HepG2 (cell line): ENCODE results near the gene TCFL5. TPM values are rescaled to one million over a fixed set of nuclear protein-coding genes. Genes with fewer than 3 reads are reported as not detected.
A peak's percentile ranks its signal among the peaks of the same experiment; 100 is the strongest.

Experiments
- ATAC-seq: fragments of 200-7000 bp; cut with Tn5 transposase; 3 replicates; pipeline ENCODE4 v1.9.1; 2020; ENCODE audit warnings: mild to moderate bottlenecking, moderate library complexity
- BruUV-seq: library from RNA; stranded (reverse); fragments of 400-500 nt; replicated peaks from 2 replicates; lab custom pipeline; 2021; lab: Mats Ljungman, UMichigan
- CTCF ChIA-PET: fragments of 300-600 bp; formaldehyde crosslinking; extraction: SDS; loops from one replicate; lab custom pipeline; 2021; ENCODE audit warnings: low total read pairs, inconsistent platforms, low intra/inter-chr PET ratio; lab: Yijun Ruan, JAX
- POLR2A ChIA-PET: fragments of 350-600 bp; sonication (Branson Sonifier 250); formaldehyde crosslinking; loops from one replicate; lab custom pipeline; 2020; ENCODE audit warnings: antibody characterized with exemption, inconsistent platforms; lab: Yijun Ruan, JAX
- DNase-seq: peaks from one replicate; pipeline ENCODE4 v3.0.0-alpha.2; 2015; ENCODE audit warnings: low spot score
- FAIRE-seq: peaks from 3 replicates; lab custom pipeline; 2011; peaks lifted over from hg19 to GRCh38; lab: Jason Lieb, UNC
- H2AFZ ChIP-seq: one replicate; pipeline ENCODE4 v1.6.1; 2011; ENCODE audit warnings: low read length, inconsistent platforms
- H3K27ac ChIP-seq: fragments of 300-600 bp; 3 replicates; pipeline ENCODE4 v1.8.0; 2011; ENCODE audit warnings: mixed run types, mild to moderate bottlenecking, mixed read lengths, low read length, inconsistent platforms; ENCODE audit not compliant: insufficient read depth; ENCODE audit errors: extremely low read length
- H3K27me3 ChIP-seq, 2 experiments: fragments of 200-600 bp in 1 of 2; 2 replicates in 1 of 2; 3 replicates in 1 of 2; pipeline versions ENCODE4 v1.6.0 to v1.8.0; 2011; ENCODE audit warnings: low read length in 2 of 2, mild to moderate bottlenecking in 2 of 2, moderate library complexity in 2 of 2, inconsistent platforms in 1 of 2; ENCODE audit not compliant: insufficient read depth in 2 of 2, control insufficient read depth in 1 of 2
- H3K36me3 ChIP-seq, 2 experiments: fragments of 200-600 bp in 1 of 2; replicated peaks in 1 of 2; 2 replicates in 1 of 2; 3 replicates in 1 of 2; pipeline versions ENCODE4 v1.5.1 to v1.8.0; 2011; ENCODE audit warnings: low read length in 2 of 2, inconsistent platforms in 1 of 2; ENCODE audit not compliant: insufficient read depth in 2 of 2, control insufficient read depth in 1 of 2
- H3K4me1 ChIP-seq: 2 replicates; pipeline ENCODE4 v1.5.1; 2012; ENCODE audit warnings: low read length, inconsistent platforms; ENCODE audit not compliant: insufficient read depth
- H3K4me2 ChIP-seq: 2 replicates; pipeline ENCODE4 v1.6.0; 2011; ENCODE audit warnings: low read depth, low read length, inconsistent platforms
- H3K4me3 ChIP-seq, 3 experiments: fragments of 200-600 bp in 1 of 3; sonication (generic), shearing (Covaris generic) in 1 of 3; replicated peaks in 1 of 3; 2 replicates each; pipeline ENCODE4 v1.5.1; 2011 to 2016; ENCODE audit warnings: low read length in 3 of 3, inconsistent platforms in 2 of 3, low read depth in 2 of 3, mild to moderate bottlenecking in 2 of 3, control low read depth in 1 of 3, mixed read lengths in 1 of 3; ENCODE audit not compliant: insufficient read depth in 1 of 3
- H3K79me2 ChIP-seq: one replicate; pipeline ENCODE4 v1.6.1; 2011; ENCODE audit warnings: low read length, inconsistent platforms; ENCODE audit not compliant: insufficient read depth
- H3K9ac ChIP-seq: 2 replicates; pipeline ENCODE4 v1.6.0; 2011; ENCODE audit warnings: mild to moderate bottlenecking, low read depth, low read length, inconsistent platforms; ENCODE audit not compliant: insufficient read depth
- H3K9me3 ChIP-seq: 2 replicates; pipeline ENCODE4 v1.5.1; 2012; ENCODE audit warnings: mild to moderate bottlenecking, low read length
- H4K20me1 ChIP-seq: 2 replicates; pipeline ENCODE4 v1.6.0; 2011; ENCODE audit warnings: inconsistent platforms, mild to moderate bottlenecking, low read length, moderate library complexity; ENCODE audit not compliant: insufficient read depth
- ISL2 ChIP-seq: sonication (generic); formaldehyde crosslinking; IDR thresholded peaks from 2 replicates; pipeline ENCODE4 v1.5.0; 2020; ENCODE audit warnings: missing genetic modification reagents
- KDM5B ChIP-seq: sonication (generic); formaldehyde crosslinking; IDR thresholded peaks from 2 replicates; pipeline ENCODE4 v1.4.0; 2020; ENCODE audit warnings: missing genetic modification reagents, mild to moderate bottlenecking, borderline replicate concordance
- NR2F1 ChIP-seq, 2 experiments: fragments of 450-650 bp in 1 of 2; formaldehyde crosslinking in 1 of 2; IDR thresholded peaks; 2 replicates each; pipeline versions ENCODE4 v1.5.0 to v1.6.1; 2016 to 2020; ENCODE audit warnings: mild to moderate bottlenecking in 1 of 2, missing compliant biosample characterization in 1 of 2, missing genetic modification reagents in 1 of 2, moderate library complexity in 1 of 2
- PCBP1 ChIP-seq: fragments of 200-400 bp; formaldehyde crosslinking; IDR thresholded peaks from 2 replicates; pipeline ENCODE4 v1.6.1; 2017; ENCODE audit warnings: mild to moderate bottlenecking, low read depth, low read length, borderline replicate concordance
- PHF21A ChIP-seq: sonication (generic); formaldehyde crosslinking; IDR thresholded peaks from 2 replicates; pipeline ENCODE4 v1.5.0; 2020; ENCODE audit warnings: mild to moderate bottlenecking, missing genetic modification reagents
- POLR2A ChIP-seq, 2 experiments: IDR thresholded peaks; 2 replicates each; pipeline ENCODE4 v1.6.1; 2011; ENCODE audit warnings: low read depth in 2 of 2, low read length in 2 of 2, mild to moderate bottlenecking in 1 of 2, moderate library complexity in 1 of 2; ENCODE audit not compliant: insufficient read depth in 1 of 2
- RBFOX2 ChIP-seq: fragments of 200-400 bp; formaldehyde crosslinking; IDR thresholded peaks from 2 replicates; pipeline ENCODE4 v1.6.1; 2017; ENCODE audit warnings: low read depth, mild to moderate bottlenecking, low read length
- RBM22 ChIP-seq: fragments of 200-400 bp; formaldehyde crosslinking; optimal IDR thresholded peaks from 2 replicates; pipeline ENCODE3; 2017; ENCODE audit warnings: mild to moderate bottlenecking, low read length, moderate library complexity
- REXO4 ChIP-seq: sonication (generic); formaldehyde crosslinking; IDR thresholded peaks from 2 replicates; pipeline ENCODE4 v1.8.0; 2022; ENCODE audit warnings: missing genetic modification reagents, mild to moderate bottlenecking, borderline replicate concordance
- RFXAP ChIP-seq: sonication (generic); formaldehyde crosslinking; IDR thresholded peaks from 2 replicates; pipeline ENCODE4 v1.4.0; 2020; ENCODE audit warnings: missing genetic modification reagents, borderline replicate concordance
- SMC3 ChIP-seq: IDR thresholded peaks from 2 replicates; pipeline ENCODE4 v1.6.1; 2011; ENCODE audit warnings: low read length, improper control_type of control experiment
- THYN1 ChIP-seq: sonication (generic); formaldehyde crosslinking; IDR thresholded peaks from 2 replicates; pipeline ENCODE4 v1.8.1; 2023; ENCODE audit warnings: low read depth, mild to moderate bottlenecking, moderate library complexity, missing genetic modification reagents, borderline replicate concordance
- ZC3H13 ChIP-seq: sonication (generic); formaldehyde crosslinking; IDR thresholded peaks from 2 replicates; pipeline ENCODE4 v1.8.1; 2023; ENCODE audit warnings: mild to moderate bottlenecking, missing genetic modification reagents, moderate library complexity
- ZFP36L1 ChIP-seq: sonication (generic); formaldehyde crosslinking; IDR thresholded peaks from 2 replicates; pipeline ENCODE4 v1.8.0; 2022; ENCODE audit warnings: mild to moderate bottlenecking, missing genetic modification reagents, moderate library complexity
- ZFP62 ChIP-seq: sonication (generic); formaldehyde crosslinking; IDR thresholded peaks from 2 replicates; pipeline ENCODE4 v1.4.0; 2020; ENCODE audit warnings: missing genetic modification reagents
- ZNF274 ChIP-seq: sonication (generic); formaldehyde crosslinking; IDR thresholded peaks from 2 replicates; pipeline ENCODE4 v1.5.1; 2020; ENCODE audit warnings: mild to moderate bottlenecking, missing genetic modification reagents
- ZNF567 ChIP-seq: sonication (generic); formaldehyde crosslinking; IDR thresholded peaks from 2 replicates; pipeline ENCODE4 v1.8.1; 2023; ENCODE audit warnings: mild to moderate bottlenecking, missing genetic modification reagents, borderline replicate concordance
- WGBS: methylation state at CpG from one replicate; pipeline ENCODE4 v1.1.6; 2017; ENCODE audit warnings: low lambda C conversion rate; 5-methylcytosine and 5-hydroxymethylcytosine counted together
- in situ Hi-C: cut with HindIII; loops from 2 replicates; pipeline ENCODE4 v1.10.0; 2017; ENCODE audit warnings: low pct_unique_long_range_greater_than_20kb; ENCODE audit not compliant: extremely low pct_ligation_motif_present
- intact Hi-C: fragments of 100-400 bp; cut with micrococcal nuclease; formaldehyde crosslinking; loops from one replicate; pipeline ENCODE4 v1.10.0; 2022; ENCODE audit not compliant: unreplicated experiment
- polyA plus RNA-seq, 8 experiments: library from polyadenylated mRNA; depleted of rRNA in 3 of 8; stranded (reverse) in 7 of 8; unstranded in 1 of 8; fragments of >200 nt; fragmentation: Illumina TruSeq in 4 of 8; extraction: Trizol in 4 of 8; gene quantifications; 2 replicates each; pipeline versions ENCODE4 v1.2.1 to v1.2.3, GENCODE V29; 2011 to 2016; ENCODE audit warnings: low read depth in 4 of 8, missing spikeins in 1 of 8, mixed read lengths in 1 of 8; ENCODE audit not compliant: insufficient read depth in 1 of 8
- total RNA-seq, 5 experiments: library from RNA; depleted of rRNA; stranded (reverse); fragments of >200 nt; fragmentation: Illumina TruSeq; extraction: Trizol; gene quantifications; 2 replicates each; pipeline ENCODE4 v1.2.3, GENCODE V29; 2016; ENCODE audit warnings: low read depth in 1 of 5
- TF ChIP-seq, protein P1 (sequence below): sonication (generic); formaldehyde crosslinking; IDR thresholded peaks from 2 replicates; pipeline ENCODE4 v1.8.0; 2022; ENCODE audit warnings: mild to moderate bottlenecking, missing genetic modification reagents, moderate library complexity
- TF ChIP-seq, protein P2 (sequence below): IDR thresholded peaks from 2 replicates; pipeline ENCODE4 v1.6.1; 2012; ENCODE audit warnings: inconsistent platforms
- TF ChIP-seq, protein P3 (sequence below): sonication (generic); formaldehyde crosslinking; IDR thresholded peaks from 2 replicates; pipeline ENCODE4 v1.4.0; 2020; ENCODE audit warnings: mild to moderate bottlenecking, missing genetic modification reagents
- TF ChIP-seq, protein P4 (sequence below): sonication (generic); formaldehyde crosslinking; conservative IDR thresholded peaks from 2 replicates; pipeline ENCODE4 v1.8.0; 2022; ENCODE audit warnings: mild to moderate bottlenecking, moderate library complexity, missing genetic modification reagents

TCFL5 gene
- total and polyA plus RNA-seq, 2 of the 13 experiments (the other 11 are each of a cell fraction or from before 2014, with no cell fraction given), result 14.8 to 20.0 TPM

DNA sequence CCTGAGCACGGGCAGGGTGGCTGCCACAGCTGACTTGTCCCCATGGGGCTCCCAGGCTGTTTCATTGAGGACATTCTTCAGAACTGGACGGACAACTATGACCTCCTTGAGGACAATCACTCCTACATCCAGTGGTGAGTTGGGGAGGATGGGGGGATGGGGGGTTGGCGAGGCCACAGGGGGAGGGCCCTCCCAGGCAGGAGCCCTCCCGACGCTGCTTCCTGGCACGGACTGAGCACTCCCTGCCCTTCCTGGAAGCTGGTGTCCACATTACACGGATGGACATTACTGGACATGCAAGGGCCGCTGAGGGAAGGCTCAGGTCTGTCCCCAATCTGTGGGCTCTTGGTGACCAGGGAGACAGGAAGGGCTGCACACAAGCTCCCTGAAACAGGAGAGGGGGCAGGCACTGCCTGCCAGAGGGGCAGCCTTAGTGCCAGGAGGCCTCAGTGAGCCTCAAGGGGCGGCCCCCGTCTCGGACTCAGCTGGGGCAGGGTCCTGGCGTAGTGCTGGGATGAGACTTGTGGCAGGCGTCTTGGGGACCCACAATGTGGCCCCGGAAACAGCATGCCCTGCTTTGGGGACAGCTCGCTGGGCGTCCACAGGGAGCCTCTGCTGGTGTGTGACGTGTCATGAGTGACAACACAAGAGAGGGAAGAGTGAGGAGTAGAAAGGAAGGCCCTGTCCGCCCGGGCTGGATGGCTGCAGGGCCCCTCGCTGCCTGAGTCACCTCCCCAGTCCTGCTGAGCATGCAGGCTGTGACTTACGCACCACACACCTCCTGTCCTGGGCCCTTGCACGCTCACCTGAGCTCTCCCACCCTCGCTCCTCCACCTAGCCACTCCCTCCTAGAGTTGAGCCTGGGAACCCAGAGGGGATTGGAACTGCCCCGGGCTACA, 51.8 kb downstream of the TCFL5 start:
- DNase-seq, result no peak
- no peak overlapping the region for H3K4me2 ChIP-seq
- H3K36me3 ChIP-seq, result peaks cover 45 to 68% of the 10 kb centered on the region in 2 experiments
- no peak for ATAC-seq
- H2AFZ ChIP-seq, result no peak overlapping the region
- BruUV-seq, result no TSS peak
- H3K4me3 ChIP-seq, result no peak overlapping the region
- H3K9me3 ChIP-seq, result no peaks in the 10 kb centered on the region
- peaks cover 24% of the 10 kb centered on the region for H3K79me2 ChIP-seq
- H4K20me1 ChIP-seq, result peaks cover 15% of the 10 kb centered on the region; the same call in 1 of the 2 replicates
- FAIRE-seq, result no peak
- H3K9ac ChIP-seq, result no peak overlapping the region
- ChIA-PET POLR2A (interaction anchor here (0.6 to 1.2 kb wide), 4 partner anchors 13 to 143 kb away, joined by 3 to 4 read pairs (median 3); no protein-coding TSS in a partner anchor), CTCF (interaction anchor here (2.1 kb wide), 1 partner anchor 18 kb away, joined by 25 read pairs; no protein-coding TSS in a partner anchor)
- in situ Hi-C loops, result no loop called here
- intact Hi-C loops, result loop anchor here (5.0 kb wide), 1 partner anchor 187 kb away; no protein-coding TSS in a partner anchor
- no peaks in the 10 kb centered on the region for H3K27me3 ChIP-seq
- H3K4me1 ChIP-seq, result peaks cover 31% of the 10 kb centered on the region
- no peak overlapping the region for H3K27ac ChIP-seq
- 97% methylated on average over 24 of the region's 24 CpGs for WGBS
- TF ChIP-seq REXO4 (0 out of 2 replicates have a peak, but pooled peaks have one; percentile 21), PHF21A (CRISPR knock-in tag) (no peak), ISL2 (CRISPR knock-in tag) (no peak), ZFP62 (CRISPR knock-in tag) (no peak), THYN1 (CRISPR knock-in tag) (no peak), ZFP36L1 (CRISPR knock-in tag) (no peak), PCBP1 (0 out of 2 replicates have a peak, but pooled peaks have one; percentile 50), ZNF567 (CRISPR knock-in tag) (no peak), ZC3H13 (CRISPR knock-in tag) (0 out of 2 replicates have a peak, but pooled peaks have one; percentile 26), KDM5B (CRISPR knock-in tag) (0 out of 2 replicates have a peak, but pooled peaks have one; percentile 16), POLR2A (IDR thresholded peaks at IDR 0.05; ENCODE audit: insufficient read depth in 1 of 2, low read depth in 2 of 2, low read length in 2 of 2) (peak in 1 of 2 experiments; percentile 1; a peak in 1 of 4 replicates), RFXAP (CRISPR knock-in tag) (no peak), NR2F1 (CRISPR knock-in tag; IDR thresholded peaks at IDR 0.05) (no peak), RBFOX2 (peak; percentile 66; the same call in 1 of the 2 replicates), SMC3 (no peak), RBM22 (peak; percentile 21), ZNF274 (CRISPR knock-in tag) (no peak)
- TF ChIP-seq, protein P1, sequence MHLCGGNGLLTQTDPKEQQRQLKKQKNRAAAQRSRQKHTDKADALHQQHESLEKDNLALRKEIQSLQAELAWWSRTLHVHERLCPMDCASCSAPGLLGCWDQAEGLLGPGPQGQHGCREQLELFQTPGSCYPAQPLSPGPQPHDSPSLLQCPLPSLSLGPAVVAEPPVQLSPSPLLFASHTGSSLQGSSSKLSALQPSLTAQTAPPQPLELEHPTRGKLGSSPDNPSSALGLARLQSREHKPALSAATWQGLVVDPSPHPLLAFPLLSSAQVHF (CRISPR knock-in tag), result no peak
- TF ChIP-seq, protein P2, sequence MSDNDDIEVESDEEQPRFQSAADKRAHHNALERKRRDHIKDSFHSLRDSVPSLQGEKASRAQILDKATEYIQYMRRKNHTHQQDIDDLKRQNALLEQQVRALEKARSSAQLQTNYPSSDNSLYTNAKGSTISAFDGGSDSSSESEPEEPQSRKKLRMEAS, result no peak
- TF ChIP-seq, protein P3, sequence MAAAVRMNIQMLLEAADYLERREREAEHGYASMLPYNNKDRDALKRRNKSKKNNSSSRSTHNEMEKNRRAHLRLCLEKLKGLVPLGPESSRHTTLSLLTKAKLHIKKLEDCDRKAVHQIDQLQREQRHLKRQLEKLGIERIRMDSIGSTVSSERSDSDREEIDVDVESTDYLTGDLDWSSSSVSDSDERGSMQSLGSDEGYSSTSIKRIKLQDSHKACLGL, result 0 out of 2 replicates have a peak, but pooled peaks have one; percentile 42
- TF ChIP-seq, protein P4, sequence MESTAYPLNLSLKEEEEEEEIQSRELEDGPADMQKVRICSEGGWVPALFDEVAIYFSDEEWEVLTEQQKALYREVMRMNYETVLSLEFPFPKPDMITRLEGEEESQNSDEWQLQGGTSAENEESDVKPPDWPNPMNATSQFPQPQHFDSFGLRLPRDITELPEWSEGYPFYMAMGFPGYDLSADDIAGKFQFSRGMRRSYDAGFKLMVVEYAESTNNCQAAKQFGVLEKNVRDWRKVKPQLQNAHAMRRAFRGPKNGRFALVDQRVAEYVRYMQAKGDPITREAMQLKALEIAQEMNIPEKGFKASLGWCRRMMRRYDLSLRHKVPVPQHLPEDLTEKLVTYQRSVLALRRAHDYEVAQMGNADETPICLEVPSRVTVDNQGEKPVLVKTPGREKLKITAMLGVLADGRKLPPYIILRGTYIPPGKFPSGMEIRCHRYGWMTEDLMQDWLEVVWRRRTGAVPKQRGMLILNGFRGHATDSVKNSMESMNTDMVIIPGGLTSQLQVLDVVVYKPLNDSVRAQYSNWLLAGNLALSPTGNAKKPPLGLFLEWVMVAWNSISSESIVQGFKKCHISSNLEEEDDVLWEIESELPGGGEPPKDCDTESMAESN, result no peak
